A673 (cell line): Measurements from ENCODE around the gene GBX1. TPM values are rescaled to one million over a fixed set of nuclear protein-coding genes. Genes with fewer than 3 reads are reported as not detected.

Experiments
- BruUV-seq: library from RNA; stranded (reverse); fragments of 400-500 nt; replicated peaks from 2 replicates; lab custom pipeline; 2021; lab: Mats Ljungman, UMichigan
- CTCF ChIA-PET: fragments of 300-600 bp; sonication (Branson Sonifier 250); formaldehyde crosslinking; loops from one replicate; lab custom pipeline; 2022; ENCODE audit warnings: antibody characterized with exemption; lab: Charles Lee
- POLR2A ChIA-PET: fragments of 300-600 bp; sonication (Branson Sonifier 250); formaldehyde crosslinking; loops from one replicate; lab custom pipeline; 2022; ENCODE audit warnings: antibody characterized with exemption; ENCODE audit not compliant: low non-redundant PET; lab: Charles Lee
- DNase-seq: peaks from one replicate; pipeline ENCODE4 v3.0.0-alpha.2; 2015; ENCODE audit warnings: low spot score
- H3K27ac ChIP-seq: fragments of 200-600 bp; sonication (generic); 2 replicates; pipeline ENCODE4 v1.5.1; 2016; ENCODE audit warnings: mixed run types, low read depth, mild to moderate bottlenecking, mixed read lengths, antibody characterized with exemption, low read length; ENCODE audit not compliant: poor library complexity, severe bottlenecking
- H3K27me3 ChIP-seq: fragments of 200-600 bp; sonication (generic); replicated peaks from 2 replicates; pipeline ENCODE4 v1.6.1; 2017; ENCODE audit warnings: mixed run types, low read depth, mild to moderate bottlenecking, mixed read lengths, antibody characterized with exemption, low read length; ENCODE audit not compliant: insufficient read depth, poor library complexity
- H3K36me3 ChIP-seq: fragments of 200-600 bp; sonication (generic); 2 replicates; pipeline ENCODE4 v1.6.1; 2016; ENCODE audit warnings: mixed run types, mild to moderate bottlenecking, mixed read lengths, antibody characterized with exemption, low read length; ENCODE audit not compliant: insufficient read depth, poor library complexity, severe bottlenecking
- H3K4me1 ChIP-seq: fragments of 200-600 bp; sonication (generic); 2 replicates; pipeline ENCODE4 v1.6.1; 2017; ENCODE audit warnings: mixed run types, mild to moderate bottlenecking, mixed read lengths, antibody characterized with exemption, low read length; ENCODE audit not compliant: insufficient read depth, poor library complexity, severe bottlenecking
- H3K4me3 ChIP-seq: fragments of 200-600 bp; sonication (generic); 2 replicates; pipeline ENCODE4 v1.5.1; 2016; ENCODE audit warnings: low read depth, mixed run types, mild to moderate bottlenecking, mixed read lengths, low read length; ENCODE audit not compliant: poor library complexity, severe bottlenecking
- H3K9me3 ChIP-seq: fragments of 200-600 bp; sonication (generic); 2 replicates; pipeline ENCODE4 v1.6.1; 2016; ENCODE audit warnings: mixed run types, low read depth, mild to moderate bottlenecking, mixed read lengths, antibody characterized with exemption, low read length; ENCODE audit not compliant: poor library complexity, severe bottlenecking
- EZH2 ChIP-seq: fragments of 200-600 bp; sonication (generic); IDR thresholded peaks from 2 replicates; pipeline ENCODE4 v1.6.1; 2017; ENCODE audit warnings: borderline replicate concordance, low read depth, mild to moderate bottlenecking, mixed read lengths, antibody characterized with exemption, low read length; ENCODE audit not compliant: poor library complexity, severe bottlenecking
- intact Hi-C: fragments of 100-400 bp; cut with micrococcal nuclease; formaldehyde crosslinking; loops from one replicate; pipeline ENCODE4 v1.10.0; 2022; ENCODE audit not compliant: unreplicated experiment
- total RNA-seq: library from RNA; stranded (reverse); gene quantifications from 2 replicates; pipeline ENCODE4 v1.2.3, GENCODE V29; 2021
- TF ChIP-seq, protein P1 (sequence below): fragments of 300-800, 200-600 bp; sonication (generic); conservative IDR thresholded peaks from 2 replicates; pipeline ENCODE4 v1.5.1; 2017; ENCODE audit warnings: low read depth, mild to moderate bottlenecking, antibody characterized with exemption, low read length, moderate library complexity, mixed read lengths

Gene GBX1
- total RNA-seq, 1 experiment from 2014 or later, result not detected

DNA sequence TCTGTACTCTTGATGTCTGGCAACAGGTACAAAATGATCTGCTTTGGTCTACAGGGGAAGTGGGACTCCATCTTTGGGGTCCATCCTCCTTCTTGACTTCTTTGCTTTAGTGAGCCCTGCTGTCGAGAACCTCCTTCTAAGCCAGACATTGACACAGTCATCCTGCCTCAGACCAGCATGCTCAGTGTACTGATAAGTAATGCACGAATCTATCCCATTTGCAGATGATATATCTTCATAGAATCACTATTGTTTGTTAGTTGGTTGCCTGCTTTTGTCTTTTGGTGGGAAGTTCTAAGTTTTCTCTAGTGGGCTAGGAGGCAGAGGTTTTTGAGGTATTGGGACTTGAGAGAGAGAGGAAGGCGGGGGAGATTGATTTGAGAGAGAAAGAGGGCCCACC lies 33.9 kb upstream of the GBX1 start:
- H3K36me3 ChIP-seq, result no peaks in the 10 kb centered on the region
- H3K27ac ChIP-seq, result no peak overlapping the region
- no peak for DNase-seq
- intact Hi-C loops, result no loop called here
- peaks cover 5% of the 10 kb centered on the region for H3K4me1 ChIP-seq
- H3K9me3 ChIP-seq, result no peaks in the 10 kb centered on the region
- H3K4me3 ChIP-seq, result no peak overlapping the region
- no TSS peak for BruUV-seq
- POLR2A ChIA-PET, result no interaction called here
- no peak for TF ChIP-seq EZH2
- TF ChIP-seq, protein P1, sequence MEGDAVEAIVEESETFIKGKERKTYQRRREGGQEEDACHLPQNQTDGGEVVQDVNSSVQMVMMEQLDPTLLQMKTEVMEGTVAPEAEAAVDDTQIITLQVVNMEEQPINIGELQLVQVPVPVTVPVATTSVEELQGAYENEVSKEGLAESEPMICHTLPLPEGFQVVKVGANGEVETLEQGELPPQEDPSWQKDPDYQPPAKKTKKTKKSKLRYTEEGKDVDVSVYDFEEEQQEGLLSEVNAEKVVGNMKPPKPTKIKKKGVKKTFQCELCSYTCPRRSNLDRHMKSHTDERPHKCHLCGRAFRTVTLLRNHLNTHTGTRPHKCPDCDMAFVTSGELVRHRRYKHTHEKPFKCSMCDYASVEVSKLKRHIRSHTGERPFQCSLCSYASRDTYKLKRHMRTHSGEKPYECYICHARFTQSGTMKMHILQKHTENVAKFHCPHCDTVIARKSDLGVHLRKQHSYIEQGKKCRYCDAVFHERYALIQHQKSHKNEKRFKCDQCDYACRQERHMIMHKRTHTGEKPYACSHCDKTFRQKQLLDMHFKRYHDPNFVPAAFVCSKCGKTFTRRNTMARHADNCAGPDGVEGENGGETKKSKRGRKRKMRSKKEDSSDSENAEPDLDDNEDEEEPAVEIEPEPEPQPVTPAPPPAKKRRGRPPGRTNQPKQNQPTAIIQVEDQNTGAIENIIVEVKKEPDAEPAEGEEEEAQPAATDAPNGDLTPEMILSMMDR, result no peak
- H3K27me3 ChIP-seq, result peaks cover 28% of the 10 kb centered on the region
- CTCF ChIA-PET, result no interaction called here

DNA sequence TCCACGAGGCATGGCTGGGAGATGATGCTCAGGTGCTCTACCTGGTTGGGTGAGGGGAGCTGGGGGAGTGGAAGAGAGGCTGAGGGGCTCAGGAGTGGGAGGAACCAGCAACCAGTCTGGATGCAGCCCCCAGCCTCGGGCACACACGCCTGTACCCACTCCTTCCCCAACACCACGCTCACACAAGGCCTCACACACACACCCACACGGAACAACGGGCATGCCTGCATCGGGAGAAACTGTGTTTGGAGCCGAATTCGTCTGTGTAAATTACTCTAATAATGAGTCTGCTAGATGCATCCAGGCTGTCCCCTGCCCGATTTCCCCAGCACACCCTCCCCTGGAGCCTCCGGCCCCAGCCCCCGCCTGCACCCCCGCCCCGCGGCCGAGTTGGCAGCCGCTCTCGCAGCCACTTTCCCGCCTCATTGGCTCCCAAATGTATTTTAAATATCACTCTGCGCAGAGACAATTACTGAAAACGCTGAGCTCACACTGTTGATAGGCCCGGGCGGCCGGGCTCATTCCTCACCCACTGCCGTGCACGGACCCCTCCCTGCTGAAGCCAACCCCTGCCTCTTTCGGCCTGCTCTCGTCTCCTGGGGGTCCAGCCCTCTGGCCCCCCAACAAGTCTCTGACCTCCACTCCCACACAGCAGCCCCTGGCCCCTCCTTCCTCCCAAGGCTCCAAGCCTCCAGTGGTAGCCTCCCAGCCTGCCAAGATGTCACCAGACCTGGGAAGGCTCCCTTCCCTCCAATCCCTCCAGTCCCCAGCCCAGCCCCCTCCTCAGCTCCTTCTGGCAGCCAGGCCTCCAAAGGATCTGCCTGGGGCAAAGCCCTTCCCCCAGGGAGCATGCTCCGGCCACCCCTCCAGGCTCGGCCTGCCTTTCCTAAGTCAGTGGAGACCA lies 31.7 kb upstream of the GBX1 start:
- H3K27me3 ChIP-seq, result peaks cover 19% of the 10 kb centered on the region
- H3K36me3 ChIP-seq, result no peaks in the 10 kb centered on the region
- no peaks in the 10 kb centered on the region for H3K9me3 ChIP-seq
- CTCF ChIA-PET, result no interaction called here
- BruUV-seq, result no TSS peak
- TF ChIP-seq, protein P1, result no peak
- TF ChIP-seq EZH2, result no peak
- POLR2A ChIA-PET, result no interaction called here
- H3K27ac ChIP-seq, result no peak overlapping the region
- peaks cover 5% of the 10 kb centered on the region for H3K4me1 ChIP-seq
- DNase-seq, result no peak
- H3K4me3 ChIP-seq, result no peak overlapping the region
- intact Hi-C loops, result no loop called here

DNA sequence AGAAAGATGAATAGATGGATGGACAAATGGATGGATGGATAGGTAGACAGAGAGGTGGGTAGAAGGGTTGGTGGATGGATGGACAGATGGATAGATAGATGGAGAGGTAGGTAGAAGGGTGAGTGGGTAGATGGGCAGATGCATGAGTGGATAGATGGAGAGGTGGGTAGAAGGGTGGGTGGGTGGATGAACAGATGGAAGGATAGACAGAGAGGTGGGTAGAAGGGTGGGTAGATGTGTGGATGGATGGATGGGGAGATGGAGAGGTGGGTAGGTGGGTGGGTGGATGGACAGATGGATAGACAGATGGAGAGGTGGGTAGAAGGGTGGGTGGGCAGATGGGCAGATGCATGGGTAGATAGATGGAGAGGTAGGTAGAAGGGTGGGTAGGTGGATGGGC lies 30.4 kb upstream of the GBX1 start:
- no peak for DNase-seq
- Histone ChIP-seq H3K27me3 (peaks cover 9% of the 10 kb centered on the region), H3K4me1 (peaks cover 5% of the 10 kb centered on the region), H3K36me3 (no peaks in the 10 kb centered on the region), H3K27ac (no peak overlapping the region), H3K4me3 (no peak overlapping the region), H3K9me3 (no peaks in the 10 kb centered on the region)
- intact Hi-C loops, result no loop called here
- POLR2A ChIA-PET, result no interaction called here
- TF ChIP-seq EZH2, result no peak
- TF ChIP-seq, protein P1, result no peak
- no TSS peak for BruUV-seq
- CTCF ChIA-PET, result no interaction called here
